Mesothelial cell of epicardium (in vitro differentiated cells): ENCODE data around the gene SEPTIN11. TPM values are rescaled to one million over a fixed set of nuclear protein-coding genes. Genes with fewer than 3 reads are reported as not detected.

Experiments
- DNase-seq, 2 experiments: peaks; one replicate each; pipeline ENCODE4 v3.0.0; 2021; ENCODE audit warnings: low spot score in 2 of 2; ENCODE audit not compliant: unreplicated experiment in 2 of 2
- H3K27ac Mint-ChIP-seq: 2 replicates; pipeline ENCODE4 v1.8.0; 2021; ENCODE audit warnings: mixed read lengths
- H3K27me3 Mint-ChIP-seq: 2 replicates; pipeline ENCODE4 v1.8.0; 2021; ENCODE audit warnings: low read depth, mixed read lengths
- H3K36me3 Mint-ChIP-seq: 2 replicates; pipeline ENCODE4 v1.8.0; 2021; ENCODE audit warnings: mixed read lengths
- H3K4me1 Mint-ChIP-seq: 2 replicates; pipeline ENCODE4 v1.8.0; 2021; ENCODE audit warnings: mixed read lengths
- H3K4me3 Mint-ChIP-seq: 2 replicates; pipeline ENCODE4 v1.8.0; 2021; ENCODE audit warnings: mild to moderate bottlenecking, moderate library complexity, mixed read lengths
- H3K9me3 Mint-ChIP-seq: 2 replicates; pipeline ENCODE4 v1.8.0; 2021; ENCODE audit warnings: mixed read lengths
- CTCF ChIP-seq: fragments of 200-600 bp; sonication (generic); IDR thresholded peaks from one replicate; pipeline ENCODE4 v1.5.0; 2021; ENCODE audit warnings: antibody characterized with exemption; ENCODE audit not compliant: unreplicated experiment
- total RNA-seq: library from RNA; stranded (reverse); gene quantifications from 3 replicates; pipeline ENCODE4 v1.2.1, GENCODE V29; 2021

Gene SEPTIN11
- total RNA-seq, 1 donor from 2014 or later, result 88.5 TPM

GRCh38 chr4:76996445-76996844 is 46.9 kb downstream of the SEPTIN11 start:
- peaks cover 35% of the 10 kb centered on the region for H3K36me3 Mint-ChIP-seq
- no peak overlapping the region for H3K27ac Mint-ChIP-seq
- no peak for DNase-seq
- TF ChIP-seq CTCF, result no peak
- H3K27me3 Mint-ChIP-seq, result no peaks in the 10 kb centered on the region
- peaks cover 5% of the 10 kb centered on the region for H3K4me1 Mint-ChIP-seq
- H3K4me3 Mint-ChIP-seq, result no peak overlapping the region
- H3K9me3 Mint-ChIP-seq, result peaks cover 5% of the 10 kb centered on the region

- H3K4me3 Mint-ChIP-seq, result no peak overlapping the region
- no peak for DNase-seq
- peaks cover 35% of the 10 kb centered on the region for H3K36me3 Mint-ChIP-seq
- H3K27me3 Mint-ChIP-seq, result no peaks in the 10 kb centered on the region
- H3K9me3 Mint-ChIP-seq, result peaks cover 5% of the 10 kb centered on the region
- TF ChIP-seq CTCF, result no peak
- no peak overlapping the region for H3K27ac Mint-ChIP-seq
- H3K4me1 Mint-ChIP-seq, result peaks cover 10% of the 10 kb centered on the region
These were observed 47.5 kb downstream of the SEPTIN11 start for GRCh38 chr4:76997077-76997476.

GRCh38 chr4:76997532-76997931 is 48.0 kb downstream of the SEPTIN11 start:
- TF ChIP-seq CTCF, result no peak
- H3K27ac Mint-ChIP-seq, result no peak overlapping the region
- H3K27me3 Mint-ChIP-seq, result no peaks in the 10 kb centered on the region
- peaks cover 15% of the 10 kb centered on the region for H3K4me1 Mint-ChIP-seq
- H3K4me3 Mint-ChIP-seq, result no peak overlapping the region
- no peak for DNase-seq
- H3K9me3 Mint-ChIP-seq, result peaks cover 5% of the 10 kb centered on the region
- H3K36me3 Mint-ChIP-seq, result peaks cover 35% of the 10 kb centered on the region

GRCh38 chr4:76998251-76998901 is 48.8 kb downstream of the SEPTIN11 start:
- DNase-seq, result no peak
- peaks cover 5% of the 10 kb centered on the region for H3K9me3 Mint-ChIP-seq
- no peak overlapping the region for H3K27ac Mint-ChIP-seq
- TF ChIP-seq CTCF, result no peak
- H3K4me1 Mint-ChIP-seq, result peaks cover 20% of the 10 kb centered on the region
- H3K36me3 Mint-ChIP-seq, result peaks cover 35% of the 10 kb centered on the region
- no peak overlapping the region for H3K4me3 Mint-ChIP-seq
- H3K27me3 Mint-ChIP-seq, result no peaks in the 10 kb centered on the region

Other genes with a start within 250 kb of the SEPTIN11 start
- gene SOWAHB, start 51.6 kb upstream of the SEPTIN11 start, total RNA-seq, result 1.1 to 1.3 TPM (median 1.2 TPM) in 3 replicates
- gene CCNI, start 126.2 kb downstream of the SEPTIN11 start, total RNA-seq, result 242 to 254 TPM (median 245 TPM) in 3 replicates
- 84.5 to 89.3 TPM (median 86.5 TPM) in 3 replicates for gene CCNG2, start 207.5 kb downstream of the SEPTIN11 start, total RNA-seq